Measurements from ENCODE around the gene CFAP68.

DNA sequence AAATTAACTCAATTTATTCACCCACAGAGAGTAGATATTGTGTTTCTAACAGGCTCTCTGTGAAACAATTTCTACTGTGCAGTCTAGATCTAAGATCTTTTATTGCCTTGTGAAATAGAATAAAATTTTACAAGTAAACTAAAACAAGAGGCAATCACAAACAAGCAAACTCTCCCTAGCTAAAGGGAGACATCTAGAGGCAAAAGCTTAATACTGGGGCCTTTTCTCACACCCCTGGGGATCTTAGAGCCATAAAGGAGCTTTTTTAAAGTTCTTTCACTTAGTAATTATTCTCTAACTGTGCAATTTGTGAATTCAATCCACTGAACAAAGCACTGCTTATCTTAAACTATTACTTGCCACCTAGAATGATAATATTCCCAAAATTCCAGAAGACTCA is 27.7 kb upstream of the CFAP68 start:
- TF ChIP-seq POLR2AphosphoS5 (IDR thresholded peaks at IDR 0.05; ENCODE audit: low read depth, low read length): no peak
- TF ChIP-seq, protein P1, sequence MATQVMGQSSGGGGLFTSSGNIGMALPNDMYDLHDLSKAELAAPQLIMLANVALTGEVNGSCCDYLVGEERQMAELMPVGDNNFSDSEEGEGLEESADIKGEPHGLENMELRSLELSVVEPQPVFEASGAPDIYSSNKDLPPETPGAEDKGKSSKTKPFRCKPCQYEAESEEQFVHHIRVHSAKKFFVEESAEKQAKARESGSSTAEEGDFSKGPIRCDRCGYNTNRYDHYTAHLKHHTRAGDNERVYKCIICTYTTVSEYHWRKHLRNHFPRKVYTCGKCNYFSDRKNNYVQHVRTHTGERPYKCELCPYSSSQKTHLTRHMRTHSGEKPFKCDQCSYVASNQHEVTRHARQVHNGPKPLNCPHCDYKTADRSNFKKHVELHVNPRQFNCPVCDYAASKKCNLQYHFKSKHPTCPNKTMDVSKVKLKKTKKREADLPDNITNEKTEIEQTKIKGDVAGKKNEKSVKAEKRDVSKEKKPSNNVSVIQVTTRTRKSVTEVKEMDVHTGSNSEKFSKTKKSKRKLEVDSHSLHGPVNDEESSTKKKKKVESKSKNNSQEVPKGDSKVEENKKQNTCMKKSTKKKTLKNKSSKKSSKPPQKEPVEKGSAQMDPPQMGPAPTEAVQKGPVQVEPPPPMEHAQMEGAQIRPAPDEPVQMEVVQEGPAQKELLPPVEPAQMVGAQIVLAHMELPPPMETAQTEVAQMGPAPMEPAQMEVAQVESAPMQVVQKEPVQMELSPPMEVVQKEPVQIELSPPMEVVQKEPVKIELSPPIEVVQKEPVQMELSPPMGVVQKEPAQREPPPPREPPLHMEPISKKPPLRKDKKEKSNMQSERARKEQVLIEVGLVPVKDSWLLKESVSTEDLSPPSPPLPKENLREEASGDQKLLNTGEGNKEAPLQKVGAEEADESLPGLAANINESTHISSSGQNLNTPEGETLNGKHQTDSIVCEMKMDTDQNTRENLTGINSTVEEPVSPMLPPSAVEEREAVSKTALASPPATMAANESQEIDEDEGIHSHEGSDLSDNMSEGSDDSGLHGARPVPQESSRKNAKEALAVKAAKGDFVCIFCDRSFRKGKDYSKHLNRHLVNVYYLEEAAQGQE (IDR thresholded peaks at IDR 0.05; ENCODE audit: insufficient read depth in 1 of 2, low read depth in 2 of 2, low read length in 2 of 2): no peak
